Keratinocyte (primary cell): ENCODE measurements around the gene C1QTNF12. TPM values are rescaled to one million over a fixed set of nuclear protein-coding genes. Genes with fewer than 3 reads are reported as not detected.

Experiments used
- DNase-seq: peaks from one replicate; pipeline ENCODE4 v3.0.0-alpha.2; 2011; ENCODE audit warnings: low read depth, missing footprints, low spot score
- FAIRE-seq: peaks from 2 replicates; lab custom pipeline; 2011; peaks lifted over from hg19 to GRCh38; lab: Jason Lieb, UNC
- H2AFZ ChIP-seq: 2 replicates; pipeline ENCODE4 v1.6.0; 2012; ENCODE audit warnings: low read length, control low read depth, inconsistent platforms; ENCODE audit not compliant: control insufficient read depth
- H3K27ac ChIP-seq: 2 replicates; pipeline ENCODE4 v1.5.1; 2011; ENCODE audit warnings: low read length; ENCODE audit not compliant: control insufficient read depth, insufficient read depth
- H3K27me3 ChIP-seq: 3 replicates; pipeline ENCODE4 v1.6.0; 2011; ENCODE audit warnings: low read length; ENCODE audit not compliant: control insufficient read depth, insufficient read depth; ENCODE audit errors: extremely low read depth
- H3K36me3 ChIP-seq, 2 experiments: 2 replicates in 1 of 2; 3 replicates in 1 of 2; pipeline ENCODE4 v1.5.1; 2011; ENCODE audit warnings: low read length in 2 of 2, mild to moderate bottlenecking in 1 of 2; ENCODE audit not compliant: control insufficient read depth in 2 of 2, insufficient read depth in 2 of 2; ENCODE audit errors: extremely low read depth in 1 of 2
- H3K4me1 ChIP-seq: 3 replicates; pipeline ENCODE4 v1.5.1; 2011; ENCODE audit warnings: low read length; ENCODE audit not compliant: control insufficient read depth, insufficient read depth; ENCODE audit errors: extremely low read depth
- H3K4me2 ChIP-seq: 3 replicates; pipeline ENCODE4 v1.6.0; 2011; ENCODE audit warnings: low read depth, low read length; ENCODE audit not compliant: control insufficient read depth, insufficient read depth; ENCODE audit errors: extremely low read depth
- H3K4me3 ChIP-seq, 3 experiments: fragments of 200-600 bp in 1 of 3; sonication (generic) in 1 of 3; 2 replicates in 2 of 3; 3 replicates in 1 of 3; pipeline ENCODE4 v1.5.1; 2011 to 2016; ENCODE audit warnings: low read length in 3 of 3, mild to moderate bottlenecking in 3 of 3, control low read depth in 2 of 3, inconsistent platforms in 1 of 3, low read depth in 1 of 3, mixed read lengths in 1 of 3, mixed run types in 1 of 3, moderate library complexity in 1 of 3; ENCODE audit not compliant: control insufficient read depth in 2 of 3, insufficient read depth in 2 of 3; ENCODE audit errors: extremely low read depth in 1 of 3
- H3K79me2 ChIP-seq: 2 replicates; pipeline ENCODE4 v1.6.0; 2012; ENCODE audit warnings: low read length; ENCODE audit not compliant: control insufficient read depth, insufficient read depth
- H3K9ac ChIP-seq: 3 replicates; pipeline ENCODE4 v1.6.0; 2011; ENCODE audit warnings: low read length; ENCODE audit not compliant: control insufficient read depth, insufficient read depth; ENCODE audit errors: extremely low read depth
- H3K9me1 ChIP-seq: 3 replicates; pipeline ENCODE4 v1.6.0; 2011; ENCODE audit warnings: low read length; ENCODE audit not compliant: control insufficient read depth, insufficient read depth; ENCODE audit errors: extremely low read depth
- H3K9me3 ChIP-seq: 2 replicates; pipeline ENCODE4 v1.5.1; 2012; ENCODE audit warnings: low read depth, low read length; ENCODE audit not compliant: control insufficient read depth
- H4K20me1 ChIP-seq: 3 replicates; pipeline ENCODE4 v1.6.0; 2011; ENCODE audit warnings: low read length; ENCODE audit not compliant: control insufficient read depth, insufficient read depth; ENCODE audit errors: extremely low read depth
- CTCF ChIP-seq, 3 experiments: IDR thresholded peaks in 1 of 3; conservative IDR thresholded peaks in 1 of 3; optimal IDR thresholded peaks in 1 of 3; 2 replicates in 2 of 3; 3 replicates in 1 of 3; pipeline versions ENCODE3 to v1.5.1; 2011; ENCODE audit warnings: low read length in 3 of 3, mild to moderate bottlenecking in 3 of 3, moderate library complexity in 2 of 3, control low read depth in 1 of 3, inconsistent platforms in 1 of 3; ENCODE audit not compliant: insufficient read depth in 2 of 3; ENCODE audit errors: extremely low read depth in 1 of 3
- EZH2 ChIP-seq: IDR thresholded peaks from one replicate; pipeline ENCODE4 v1.6.1; 2012; ENCODE audit warnings: inconsistent platforms, mild to moderate bottlenecking, low read length, moderate library complexity
- dilution Hi-C: fragments of 300-500 bp; cut with MboI; formaldehyde crosslinking; loops from one replicate; pipeline ENCODE4 v1.7.0; 2020; ENCODE audit warnings: low sequenced_read_pairs; ENCODE audit not compliant: extremely low pct_ligation_motif_present
- polyA plus RNA-seq, 5 experiments: library from polyadenylated mRNA; depleted of rRNA in 3 of 5; stranded (reverse) in 3 of 5; stranded (forward) in 1 of 5; unstranded in 1 of 5; fragments of >200 nt; gene quantifications; 1 replicate in 1 of 5; 2 replicates in 3 of 5; 3 replicates in 1 of 5; pipeline versions ENCODE4 v1.2.1 to v1.2.3, GENCODE V29; 2011 to 2012; ENCODE audit warnings: missing spikeins in 2 of 5, low read depth in 1 of 5, low replicate concordance in 1 of 5

C1QTNF12 gene
- polyA plus RNA-seq, 1 donor (not counting 4 experiments of a cell fraction or from before 2014, with no cell fraction given) = 0.18 TPM

GRCh38 chr1:1286313-1287261, 40.1 kb upstream of the C1QTNF12 start:
- no peak overlapping the region for H2AFZ ChIP-seq
- peaks cover 5% of the 10 kb centered on the region for H3K27me3 ChIP-seq
- no peaks in the 10 kb centered on the region for H3K9me1 ChIP-seq
- no peaks in the 10 kb centered on the region for H3K79me2 ChIP-seq
- no peaks in the 10 kb centered on the region for H3K9me3 ChIP-seq
- H3K27ac ChIP-seq = no peak overlapping the region
- peaks cover 17% of the 10 kb centered on the region for H3K4me1 ChIP-seq
- H3K4me3 ChIP-seq = no peak overlapping the region
- DNase-seq (no peak), FAIRE-seq (no peak)
- no peak overlapping the region for H3K9ac ChIP-seq
- no peak for TF ChIP-seq EZH2
- no peak for TF ChIP-seq CTCF (optimal IDR thresholded peaks at IDR 0.05 in 1 of 3, IDR thresholded peaks at IDR 0.05 in 1 of 3, conservative IDR thresholded peaks at IDR 0.05 in 1 of 3; ENCODE audit: extremely low read depth in 1 of 3, insufficient read depth in 2 of 3, low read length in 3 of 3)
- H3K4me2 ChIP-seq = no peak overlapping the region
- peaks cover 4% of the 10 kb centered on the region for H4K20me1 ChIP-seq
- H3K36me3 ChIP-seq = no peaks in the 10 kb centered on the region
- dilution Hi-C loops = no loop called here

- no peak overlapping the region for H3K4me2 ChIP-seq
- no peak overlapping the region for H3K9ac ChIP-seq
- H3K4me1 ChIP-seq = peaks cover 12% of the 10 kb centered on the region
- no peaks in the 10 kb centered on the region for H3K9me3 ChIP-seq
- H3K4me3 ChIP-seq = no peak overlapping the region
- H3K36me3 ChIP-seq = no peaks in the 10 kb centered on the region
- TF ChIP-seq CTCF (optimal IDR thresholded peaks at IDR 0.05 in 1 of 3, IDR thresholded peaks at IDR 0.05 in 1 of 3, conservative IDR thresholded peaks at IDR 0.05 in 1 of 3; ENCODE audit: extremely low read depth in 1 of 3, insufficient read depth in 2 of 3, low read length in 3 of 3) (no peak), EZH2 (no peak)
- no peak overlapping the region for H2AFZ ChIP-seq
- peaks cover 5% of the 10 kb centered on the region for H3K27me3 ChIP-seq
- DNase-seq = no peak
- H3K79me2 ChIP-seq = no peaks in the 10 kb centered on the region
- H3K27ac ChIP-seq = no peak overlapping the region
- H3K9me1 ChIP-seq = no peaks in the 10 kb centered on the region
- H4K20me1 ChIP-seq = no peaks in the 10 kb centered on the region
- FAIRE-seq = no peak
- dilution Hi-C loops = no loop called here
Measured at GRCh38 chr1:1285611-1286311, 39.2 kb upstream of the C1QTNF12 start.
